Femur (tissue), 1 donor: ENCODE results near the gene OPCML.

Source experiments
- DNase-seq: peaks from one replicate; pipeline ENCODE4 v3.0.0-alpha.2; 2017

OPCML gene

DNA sequence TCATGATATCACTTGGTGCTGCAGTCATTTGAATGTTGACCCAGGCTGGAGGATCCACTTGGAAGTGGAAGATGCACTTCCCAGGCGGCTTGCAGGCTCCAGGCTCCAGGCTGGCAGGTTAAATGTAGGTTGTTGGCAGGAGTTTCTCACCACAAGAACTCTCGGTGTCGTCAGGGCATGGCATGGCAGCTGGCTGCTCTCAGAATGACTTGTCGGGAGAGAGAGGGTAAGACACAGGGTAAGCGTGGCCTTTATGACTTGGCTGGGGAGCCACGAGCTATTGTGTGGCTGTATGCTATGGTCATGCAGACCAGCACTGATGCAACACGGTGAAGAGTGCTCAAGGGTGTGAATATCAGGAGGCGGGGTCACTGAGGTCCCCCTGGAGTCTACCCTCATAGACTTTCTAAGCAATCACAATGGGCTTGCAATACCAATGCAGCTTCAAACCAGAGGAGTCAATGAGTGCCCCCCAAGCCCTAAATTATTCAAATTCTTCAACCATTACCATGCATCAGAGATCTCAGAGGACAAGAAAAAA is 1027.7 kb downstream of the OPCML start:
- no peak for DNase-seq

DNA sequence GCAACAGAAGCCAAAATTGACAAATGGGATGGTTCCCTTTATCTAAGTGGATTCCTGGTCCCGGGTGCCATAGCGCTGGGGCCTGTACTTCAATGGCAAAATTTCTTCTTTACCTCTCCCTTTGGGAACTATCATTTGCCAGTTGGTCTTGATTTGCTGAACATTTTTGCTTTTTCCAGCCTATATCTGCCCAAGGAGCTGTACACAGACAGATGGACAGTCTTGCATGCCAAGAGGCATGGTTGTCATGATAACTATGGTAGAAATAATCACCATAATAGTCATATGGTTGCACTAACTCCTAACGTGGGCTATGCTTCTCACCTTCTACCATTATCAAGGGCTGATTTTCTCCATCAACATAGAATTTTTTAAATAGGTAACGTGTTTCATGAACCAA is 1030.9 kb downstream of the OPCML start:
- DNase-seq, result no peak

DNA sequence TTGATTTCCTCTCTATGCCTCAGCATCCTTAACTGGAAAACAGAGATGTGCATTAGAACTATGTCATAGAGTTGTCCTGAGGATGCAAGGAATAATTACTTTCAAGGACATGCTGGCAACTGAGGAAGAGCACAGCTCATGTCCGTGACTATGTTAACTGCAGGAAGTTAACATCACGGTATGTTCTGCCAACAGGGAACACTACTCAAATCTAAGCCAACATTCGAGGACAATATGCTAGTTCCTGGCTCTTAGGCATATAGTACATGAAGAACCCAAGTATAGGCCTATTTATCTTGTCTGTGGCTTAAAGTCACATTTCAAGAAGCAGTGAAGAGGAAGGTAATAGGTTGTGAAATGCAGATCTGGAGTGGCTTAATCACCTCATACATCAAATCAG is 1032.6 kb downstream of the OPCML start:
- no peak for DNase-seq

DNA sequence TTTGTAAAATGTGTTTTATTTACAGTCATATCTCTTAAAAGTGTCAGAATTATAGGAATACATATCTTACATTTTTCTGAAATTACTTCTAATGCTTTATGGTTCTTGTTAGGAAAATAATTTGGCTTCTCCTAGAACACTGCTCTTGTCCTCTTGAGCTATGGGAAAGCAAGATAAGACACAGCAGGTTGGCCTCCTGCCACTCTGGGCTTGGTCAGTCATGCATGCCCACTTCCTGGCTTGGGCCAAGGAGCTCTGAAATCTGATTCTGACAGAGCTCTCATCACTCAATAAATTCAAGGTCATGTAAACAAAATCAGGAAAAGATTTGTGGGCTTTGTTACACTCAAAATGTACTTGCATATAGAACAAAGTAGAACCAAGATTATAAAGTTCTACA is 1036.0 kb downstream of the OPCML start:
- DNase-seq, result no peak

DNA sequence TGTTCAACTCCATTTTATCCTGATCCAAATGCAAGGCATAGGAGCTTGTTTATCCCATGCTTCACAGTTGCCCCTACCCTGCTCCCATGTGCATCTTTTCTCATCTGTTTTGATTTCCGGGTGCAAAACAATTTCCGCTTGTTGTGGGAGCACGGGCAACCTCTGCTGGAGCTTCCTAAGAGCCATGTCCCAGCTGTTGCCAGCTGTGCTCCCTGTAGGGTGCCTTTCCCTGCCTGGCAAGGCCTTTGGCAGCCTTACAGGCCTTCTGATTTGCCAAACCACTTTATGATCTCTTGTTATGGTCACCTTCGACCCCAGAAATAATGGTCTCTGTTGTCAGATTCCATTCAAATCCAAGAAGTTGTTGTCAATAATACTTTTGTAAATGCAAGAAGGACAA is 1038.5 kb downstream of the OPCML start:
- DNase-seq, result no peak

GRCh38 chr11:132490978-132491377 is 1041.3 kb downstream of the OPCML start:
- peak; percentile 59 for DNase-seq

- DNase-seq, result no peak
These were observed 1046.2 kb downstream of the OPCML start for GRCh38 chr11:132486060-132486459.

DNA sequence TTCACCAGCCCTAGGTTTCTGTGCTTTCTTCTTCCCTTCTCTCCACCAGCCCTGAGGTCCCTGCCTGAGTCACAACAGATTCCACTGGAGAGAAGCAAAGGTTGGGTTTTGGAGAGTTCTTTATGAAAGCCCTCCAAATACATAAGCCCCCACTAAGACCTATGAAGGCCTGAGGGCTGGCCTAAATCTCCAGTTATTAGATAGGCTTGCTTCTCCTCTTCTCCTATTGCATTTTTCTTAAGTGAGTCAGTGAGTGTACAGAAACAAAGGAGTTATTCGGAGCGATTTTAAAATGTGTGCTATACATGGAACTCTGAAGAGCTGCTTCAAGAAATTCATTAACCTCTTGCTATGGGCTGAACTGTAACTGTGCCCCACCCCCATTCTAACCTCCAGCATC is 1057.3 kb downstream of the OPCML start:
- DNase-seq, result no peak

GRCh38 chr11:132472411-132473172 is 1059.7 kb downstream of the OPCML start:
- peak; percentile 75 for DNase-seq

DNA sequence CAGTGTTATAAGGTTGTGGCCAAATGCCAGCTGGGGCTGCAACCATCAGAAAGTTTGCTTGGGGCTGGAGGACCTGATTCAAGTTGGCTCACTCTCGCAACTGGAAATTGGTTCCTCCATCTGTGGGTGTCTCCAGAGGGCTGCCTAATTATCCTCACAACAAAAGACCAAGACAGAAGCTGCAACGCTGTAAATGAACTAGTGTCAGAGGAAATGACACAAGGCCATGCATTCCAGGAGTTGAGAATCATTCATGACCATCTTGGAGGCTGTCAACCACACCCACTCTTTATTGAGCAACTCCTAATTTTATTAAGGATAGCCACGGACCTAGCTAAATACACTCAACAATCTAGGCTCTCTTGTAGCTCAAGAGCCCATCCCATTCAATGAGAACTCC is 1060.8 kb downstream of the OPCML start:
- no peak for DNase-seq

DNA sequence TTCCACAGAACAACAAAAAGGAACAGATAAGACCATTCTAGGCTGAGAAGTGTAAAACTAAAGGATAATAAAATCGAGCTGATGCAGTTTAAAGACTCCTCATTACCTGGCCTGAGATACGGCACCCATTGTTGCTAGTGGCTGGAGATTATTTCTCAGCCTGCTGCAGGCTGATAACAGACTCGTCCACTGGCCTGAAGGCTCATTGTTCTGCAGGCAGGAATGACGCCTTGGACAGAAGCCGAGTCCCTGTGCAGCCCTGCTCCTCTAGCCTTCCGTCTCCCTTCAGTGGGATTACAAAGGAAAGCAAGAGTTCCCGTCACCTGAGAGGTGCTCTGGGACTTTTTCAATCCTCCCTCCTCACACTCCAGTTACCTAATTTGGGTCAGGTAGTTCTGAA is 1065.3 kb downstream of the OPCML start:
- no peak for DNase-seq

DNA sequence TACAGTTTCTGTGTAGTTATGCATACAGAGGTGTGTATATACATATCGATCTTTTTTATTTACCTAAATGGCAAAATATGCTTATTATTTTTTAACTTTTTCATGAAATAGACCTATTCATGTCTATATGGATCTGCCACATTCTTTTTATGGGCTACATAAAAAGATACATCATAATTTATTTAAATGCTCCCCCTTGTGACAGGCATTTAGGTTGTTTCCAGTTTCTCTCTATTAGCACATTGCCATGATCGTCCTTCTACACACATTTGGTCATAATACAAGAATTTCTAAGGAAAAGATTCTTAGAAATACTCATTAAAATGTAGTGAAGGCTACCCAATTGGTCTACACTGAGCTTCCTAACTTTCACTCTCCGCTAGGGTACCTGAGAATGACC is 1067.4 kb downstream of the OPCML start:
- no peak for DNase-seq

GRCh38 chr11:132464003-132464342 is 1068.3 kb downstream of the OPCML start:
- DNase-seq, result peak; percentile 93

- peak; percentile 32 for DNase-seq
These were observed 1068.9 kb downstream of the OPCML start for GRCh38 chr11:132463295-132464002.

DNA sequence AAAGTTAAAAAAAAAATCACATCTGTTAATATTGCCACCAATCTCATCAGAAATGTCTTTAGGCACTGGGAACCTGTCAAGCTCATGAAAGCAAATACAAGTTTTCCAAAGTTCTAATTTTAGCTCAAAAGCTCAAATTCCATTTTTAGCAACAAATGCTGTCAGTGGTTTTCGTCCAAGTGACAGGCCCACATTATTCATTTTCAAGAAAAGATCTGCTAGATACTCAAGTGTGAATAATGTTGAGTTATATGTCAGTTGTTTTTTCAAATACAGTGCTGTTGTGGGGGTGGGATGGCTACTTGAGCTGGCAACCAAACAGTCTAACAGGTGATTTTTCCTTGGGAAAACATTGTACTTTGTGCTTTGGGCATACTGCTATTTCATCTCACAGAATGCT is 1072.6 kb downstream of the OPCML start:
- DNase-seq, result no peak

DNA sequence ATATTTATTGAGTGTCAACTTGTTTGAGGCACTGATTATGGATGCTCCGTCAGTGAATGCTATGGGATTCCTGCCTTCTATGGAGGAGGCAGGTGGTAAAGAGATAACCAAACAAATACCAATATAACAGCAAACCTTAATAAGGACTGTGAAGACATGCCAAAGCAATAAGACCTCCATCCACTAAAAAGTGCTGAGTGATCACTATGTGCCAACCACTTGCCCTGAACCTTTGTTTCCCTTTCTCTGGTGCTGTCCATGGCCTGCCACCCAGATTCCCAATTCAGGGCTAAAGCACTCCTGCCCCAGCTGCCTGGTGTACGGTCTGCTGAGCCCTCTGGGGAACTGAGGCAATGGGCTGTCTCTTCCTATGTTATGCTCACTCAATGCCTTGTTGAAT is 1074.9 kb downstream of the OPCML start:
- DNase-seq, result no peak

DNA sequence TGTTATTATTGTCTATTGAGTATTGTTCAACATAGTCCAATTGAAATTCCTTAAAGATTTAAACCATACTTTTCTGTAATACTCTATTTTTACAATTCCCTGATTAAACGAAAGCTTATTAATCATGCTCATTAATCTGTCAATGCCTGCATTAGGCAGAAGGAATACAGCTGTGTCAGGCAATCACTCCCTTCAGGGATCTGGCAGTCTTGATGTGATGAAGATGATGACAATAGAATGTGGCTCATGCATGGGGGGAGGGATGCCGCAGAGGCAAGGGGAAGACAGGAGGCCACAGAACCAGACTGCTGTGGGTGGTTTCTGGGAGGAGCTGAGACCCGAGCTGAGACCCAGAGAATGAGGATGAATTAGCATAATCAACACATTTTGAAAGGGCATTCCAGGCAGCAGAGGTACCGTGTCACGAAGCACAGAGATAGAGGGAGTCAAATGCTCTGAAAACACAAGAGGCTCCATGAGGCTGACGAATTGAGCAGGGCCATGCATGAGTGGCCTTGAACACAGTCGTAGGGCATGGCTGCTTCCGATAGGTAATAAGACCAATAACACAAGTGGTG is 1075.5 kb downstream of the OPCML start:
- no peak for DNase-seq

DNA sequence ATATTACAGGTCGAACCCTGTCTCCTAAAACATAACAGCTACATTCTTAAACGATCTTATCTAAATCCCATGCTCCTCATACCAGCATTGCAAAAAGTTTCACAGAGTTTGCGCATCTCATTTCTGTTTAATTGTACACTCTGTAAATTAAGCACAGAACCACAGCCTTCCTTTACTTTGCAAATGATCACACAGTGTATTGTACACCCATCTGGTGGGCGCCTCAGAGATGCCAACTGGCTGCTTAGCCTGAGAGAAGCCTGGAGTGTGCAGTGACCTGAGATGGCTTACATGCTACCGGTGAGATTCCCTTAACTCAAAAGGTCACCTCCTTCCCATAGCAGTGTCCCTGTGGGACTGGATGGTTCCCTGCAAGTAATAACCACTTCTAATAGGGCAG is 1077.3 kb downstream of the OPCML start:
- no peak for DNase-seq

- DNase-seq, result no peak
These were observed 1078.9 kb downstream of the OPCML start for GRCh38 chr11:132453406-132453805.

DNA sequence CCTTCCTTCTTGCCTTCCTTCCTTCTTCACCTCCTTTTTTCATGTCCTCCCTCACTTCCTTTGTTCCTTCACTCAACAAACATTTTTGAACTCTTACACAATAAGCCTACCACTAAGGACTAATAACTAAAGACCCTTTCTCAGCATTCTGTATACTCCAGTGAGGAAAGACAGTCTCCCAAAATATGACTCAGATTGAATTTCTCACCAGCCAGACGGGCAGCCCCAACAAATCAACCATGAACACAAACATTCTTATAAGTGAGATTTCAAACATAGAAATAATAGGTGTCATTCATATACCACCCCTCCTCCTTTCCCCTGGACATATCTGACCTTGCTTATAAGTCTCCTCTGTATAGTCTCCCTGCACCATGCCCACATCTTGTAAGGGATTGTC is 1079.7 kb downstream of the OPCML start:
- no peak for DNase-seq

DNA sequence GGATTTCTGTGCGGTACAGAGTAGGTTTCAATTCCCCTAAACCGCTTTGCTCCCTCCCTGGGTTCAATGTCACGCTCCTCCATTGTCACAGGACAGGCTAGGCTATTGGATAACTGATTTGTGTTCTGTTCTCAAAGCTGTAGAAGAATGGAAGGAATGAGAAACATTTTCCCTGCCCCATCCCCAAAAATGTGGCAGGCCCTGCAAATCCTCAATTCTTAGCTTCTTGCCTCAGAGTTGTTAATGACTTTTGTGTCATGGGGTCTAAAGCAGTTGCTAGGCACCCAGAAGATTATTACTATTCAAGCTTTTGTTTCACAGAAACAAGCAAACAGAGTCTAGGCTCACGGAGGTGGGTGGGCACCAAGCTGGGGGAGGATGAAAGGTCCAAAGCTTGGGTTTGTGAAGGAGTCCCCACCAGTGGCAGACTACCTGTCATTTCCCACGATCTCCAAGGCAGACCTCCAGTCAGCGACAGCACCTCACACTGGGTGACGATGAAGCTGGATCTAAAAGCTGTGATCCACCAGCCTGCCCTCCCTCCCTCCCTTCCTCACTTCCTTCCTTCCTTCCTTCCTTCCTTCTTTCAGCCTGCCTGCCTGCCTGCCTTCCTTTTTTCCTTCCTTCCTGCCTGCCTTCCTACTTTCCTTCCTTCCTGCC is 1080.2 kb downstream of the OPCML start:
- no peak for DNase-seq

DNA sequence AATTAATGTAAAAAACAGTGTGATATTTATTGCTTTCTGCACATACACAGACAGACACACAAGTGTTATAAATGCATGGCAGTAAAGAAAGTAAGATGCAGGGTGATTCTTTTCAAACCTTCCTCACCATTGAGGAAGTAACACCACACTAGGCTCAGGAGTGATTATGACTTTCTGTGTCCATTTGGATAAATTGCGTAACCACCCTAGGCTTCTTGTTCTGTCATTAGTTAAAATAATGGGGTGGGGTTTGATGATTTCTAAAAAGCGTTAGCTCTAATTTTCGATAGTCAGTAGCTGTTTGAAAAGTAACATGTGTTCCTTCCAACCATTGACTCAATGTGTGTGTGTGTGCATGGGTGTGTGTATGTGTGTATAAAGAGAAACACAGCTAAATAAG is 1081.7 kb downstream of the OPCML start:
- DNase-seq, result no peak

DNA sequence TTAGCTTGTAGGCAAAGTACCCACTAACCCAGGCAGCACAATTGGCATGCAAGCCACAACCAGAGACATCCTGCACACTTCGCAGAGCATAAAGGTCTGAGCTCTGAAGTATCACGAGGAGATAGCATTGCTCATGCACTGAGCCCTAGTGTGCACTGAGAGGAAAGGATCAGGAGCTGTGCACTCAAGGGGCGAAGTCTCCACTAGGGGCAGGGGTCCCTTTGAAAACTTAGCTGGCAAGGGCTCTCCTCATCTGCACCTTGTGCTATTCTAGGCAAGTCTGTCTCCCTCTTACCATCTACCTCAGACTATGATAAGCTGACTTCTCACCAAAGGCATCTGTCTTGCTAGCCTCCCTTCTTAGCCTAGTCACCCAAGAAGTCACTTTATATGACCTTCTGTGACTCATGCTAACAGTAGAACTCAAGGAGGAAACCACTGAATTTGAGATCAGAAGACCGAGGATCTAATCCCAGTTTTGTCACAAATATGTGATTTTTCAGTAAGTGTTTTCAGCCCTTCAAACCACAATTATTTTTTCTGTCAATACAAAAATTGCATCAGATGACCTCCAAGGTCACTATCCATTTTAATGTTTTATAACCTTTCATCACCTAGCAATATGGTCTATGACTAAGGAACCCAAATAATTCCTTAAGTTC is 1083.8 kb downstream of the OPCML start:
- no peak for DNase-seq
